PC-9 (cell line): ENCODE data around the gene PARVG. TPM values are rescaled to one million over a fixed set of nuclear protein-coding genes. Genes with fewer than 3 reads are reported as not detected.

Experiments used
- BruUV-seq: library from RNA; stranded (reverse); fragments of 400-500 nt; replicated peaks from 2 replicates; lab custom pipeline; 2021; lab: Mats Ljungman, UMichigan
- CTCF ChIA-PET: fragments of 300-600 bp; sonication (Branson Sonifier 250); formaldehyde crosslinking; loops from one replicate; lab custom pipeline; 2022; ENCODE audit warnings: antibody characterized with exemption; lab: Charles Lee
- POLR2A ChIA-PET: fragments of 300-600 bp; sonication (Branson Sonifier 250); formaldehyde crosslinking; loops from one replicate; lab custom pipeline; 2022; ENCODE audit warnings: antibody characterized with exemption; ENCODE audit not compliant: unreplicated experiment; lab: Charles Lee
- DNase-seq, 2 experiments: peaks; one replicate each; pipeline versions ENCODE4 v3.0.0 to v3.0.0-alpha.2; 2015 to 2022; ENCODE audit warnings: mixed read lengths in 1 of 2
- H2AFZ ChIP-seq: fragments of 200-600 bp; sonication (generic); 2 replicates; pipeline ENCODE4 v1.8.1; 2017; ENCODE audit warnings: antibody characterized with exemption
- H3F3A ChIP-seq: fragments of 200-600 bp; sonication (generic); 2 replicates; pipeline ENCODE4 v1.8.1; 2017; ENCODE audit warnings: antibody characterized with exemption, mild to moderate bottlenecking, low read depth; ENCODE audit not compliant: insufficient read depth
- H3K27ac ChIP-seq: fragments of 200-600 bp; sonication (generic); 2 replicates; pipeline ENCODE4 v1.6.1; 2016; ENCODE audit warnings: mixed run types
- H3K27me3 ChIP-seq: fragments of 200-600 bp; sonication (generic); 2 replicates; pipeline ENCODE4 v1.6.1; 2016; ENCODE audit warnings: low read depth, mixed run types; ENCODE audit not compliant: insufficient read depth
- H3K36me3 ChIP-seq: fragments of 200-600 bp; sonication (generic); 2 replicates; pipeline ENCODE4 v1.6.1; 2016; ENCODE audit warnings: low read depth, mixed run types
- H3K4me1 ChIP-seq: fragments of 200-600 bp; sonication (generic); replicated peaks from 2 replicates; pipeline ENCODE4 v1.6.1; 2016; ENCODE audit warnings: mixed run types; ENCODE audit not compliant: insufficient read depth
- H3K4me2 ChIP-seq: fragments of 200-600 bp; sonication (generic); 2 replicates; pipeline ENCODE4 v1.6.1; 2017; ENCODE audit warnings: mixed run types
- H3K4me3 ChIP-seq: fragments of 200-600 bp; sonication (generic); 2 replicates; pipeline ENCODE4 v1.6.1; 2016; ENCODE audit warnings: mixed run types
- H3K79me2 ChIP-seq: fragments of 200-600 bp; sonication (generic); 2 replicates; pipeline ENCODE4 v1.6.1; 2017; ENCODE audit warnings: low read depth, mixed run types
- H3K9me2 ChIP-seq: fragments of 200-600 bp; sonication (generic); 2 replicates; pipeline ENCODE4 v1.8.1; 2017; ENCODE audit warnings: mild to moderate bottlenecking; ENCODE audit not compliant: insufficient read depth
- H3K9me3 ChIP-seq: fragments of 200-600 bp; sonication (generic); 2 replicates; pipeline ENCODE4 v1.8.1; 2016; ENCODE audit warnings: low read depth; ENCODE audit not compliant: insufficient read depth
- H4K20me1 ChIP-seq: fragments of 200-600 bp; sonication (generic); 2 replicates; pipeline ENCODE4 v1.8.1; 2017; ENCODE audit not compliant: insufficient read depth
- EZH2 ChIP-seq: fragments of 200-600 bp; sonication (generic); IDR thresholded peaks from 2 replicates; pipeline ENCODE4 v1.8.0; 2017; ENCODE audit warnings: antibody characterized with exemption, low read depth
- intact Hi-C: fragments of 100-400 bp; cut with micrococcal nuclease; formaldehyde crosslinking; loops from one replicate; pipeline ENCODE4 v1.10.0; 2022; ENCODE audit not compliant: unreplicated experiment
- total RNA-seq: library from RNA; stranded (reverse); gene quantifications from 2 replicates; pipeline ENCODE4 v1.2.3, GENCODE V29; 2021
- TF ChIP-seq, protein P1 (sequence below): fragments of 200-600 bp; sonication (generic); conservative IDR thresholded peaks from 2 replicates; pipeline ENCODE4 v1.6.1; 2017; ENCODE audit warnings: mixed run types, antibody characterized with exemption, mild to moderate bottlenecking, moderate library complexity

The PARVG gene
- total RNA-seq, 1 experiment from 2014 or later = not detected

DNA sequence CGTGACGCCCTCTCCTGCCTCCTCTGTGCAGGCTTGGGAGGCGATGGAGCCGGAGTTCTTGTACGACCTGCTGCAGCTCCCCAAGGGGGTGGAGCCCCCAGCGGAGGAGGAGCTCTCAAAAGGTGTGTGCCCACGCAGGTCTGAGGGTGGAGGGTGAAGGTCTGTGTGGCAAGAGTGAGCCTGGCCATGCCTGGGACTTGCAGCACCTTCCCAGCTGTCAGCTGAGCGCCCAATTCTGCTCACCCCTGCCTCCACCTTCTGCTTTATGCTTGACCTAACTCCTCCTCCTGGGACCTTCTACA is 2.5 kb downstream of the PARVG start:
- Histone ChIP-seq H3K4me1 (no peaks in the 10 kb centered on the region), H3K27ac (no peak overlapping the region), H3K36me3 (no peaks in the 10 kb centered on the region), H3K27me3 (peaks cover 70% of the 10 kb centered on the region), H3K4me3 (no peak overlapping the region), H2AFZ (no peak overlapping the region), H3K4me2 (no peak overlapping the region), H3K9me2 (no peaks in the 10 kb centered on the region), H4K20me1 (peaks cover 2% of the 10 kb centered on the region; the same call in 1 of the 2 replicates), H3K79me2 (no peaks in the 10 kb centered on the region), H3K9me3 (no peaks in the 10 kb centered on the region), H3F3A (no peaks in the 10 kb centered on the region)
- intact Hi-C loops = no loop called here
- CTCF ChIA-PET = no interaction called here
- TF ChIP-seq EZH2 = no peak
- TF ChIP-seq, protein P1, sequence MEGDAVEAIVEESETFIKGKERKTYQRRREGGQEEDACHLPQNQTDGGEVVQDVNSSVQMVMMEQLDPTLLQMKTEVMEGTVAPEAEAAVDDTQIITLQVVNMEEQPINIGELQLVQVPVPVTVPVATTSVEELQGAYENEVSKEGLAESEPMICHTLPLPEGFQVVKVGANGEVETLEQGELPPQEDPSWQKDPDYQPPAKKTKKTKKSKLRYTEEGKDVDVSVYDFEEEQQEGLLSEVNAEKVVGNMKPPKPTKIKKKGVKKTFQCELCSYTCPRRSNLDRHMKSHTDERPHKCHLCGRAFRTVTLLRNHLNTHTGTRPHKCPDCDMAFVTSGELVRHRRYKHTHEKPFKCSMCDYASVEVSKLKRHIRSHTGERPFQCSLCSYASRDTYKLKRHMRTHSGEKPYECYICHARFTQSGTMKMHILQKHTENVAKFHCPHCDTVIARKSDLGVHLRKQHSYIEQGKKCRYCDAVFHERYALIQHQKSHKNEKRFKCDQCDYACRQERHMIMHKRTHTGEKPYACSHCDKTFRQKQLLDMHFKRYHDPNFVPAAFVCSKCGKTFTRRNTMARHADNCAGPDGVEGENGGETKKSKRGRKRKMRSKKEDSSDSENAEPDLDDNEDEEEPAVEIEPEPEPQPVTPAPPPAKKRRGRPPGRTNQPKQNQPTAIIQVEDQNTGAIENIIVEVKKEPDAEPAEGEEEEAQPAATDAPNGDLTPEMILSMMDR = no peak
- no TSS peak for BruUV-seq
- no peak for DNase-seq
- POLR2A ChIA-PET = no interaction called here

DNA sequence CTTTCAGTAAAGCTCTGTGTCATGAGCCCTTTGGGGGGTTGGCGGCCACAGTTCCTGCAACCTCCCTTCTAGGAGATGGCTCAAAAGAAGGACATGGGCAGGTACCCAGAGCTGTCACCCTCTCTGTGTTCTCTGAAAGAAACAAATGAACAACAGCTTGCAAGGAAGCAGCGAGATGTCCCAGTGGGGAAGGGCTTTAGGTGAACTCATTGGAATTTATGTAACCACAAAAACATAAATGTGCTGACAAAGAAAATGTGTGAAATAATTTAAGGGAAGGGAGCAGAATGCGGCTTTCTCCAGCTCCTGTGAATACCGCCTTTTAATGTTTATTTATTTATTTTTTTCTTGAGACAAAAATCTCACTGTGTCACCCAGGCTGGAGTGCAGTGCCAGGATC is 3.3 kb downstream of the PARVG start:
- H3K36me3 ChIP-seq = no peaks in the 10 kb centered on the region
- H3K4me3 ChIP-seq = no peak overlapping the region
- intact Hi-C loops = no loop called here
- no peak overlapping the region for H3K27ac ChIP-seq
- no peak overlapping the region for H2AFZ ChIP-seq
- no peaks in the 10 kb centered on the region for H3K79me2 ChIP-seq
- TF ChIP-seq, protein P1 = no peak
- TF ChIP-seq EZH2 = no peak
- H3K4me1 ChIP-seq = no peaks in the 10 kb centered on the region
- H4K20me1 ChIP-seq = peaks cover 4% of the 10 kb centered on the region; the same call in 1 of the 2 replicates
- BruUV-seq = no TSS peak
- H3K9me3 ChIP-seq = no peaks in the 10 kb centered on the region
- peaks cover 77% of the 10 kb centered on the region for H3K27me3 ChIP-seq
- no peak overlapping the region for H3K4me2 ChIP-seq
- CTCF ChIA-PET = no interaction called here
- no peak for DNase-seq
- no peaks in the 10 kb centered on the region for H3F3A ChIP-seq
- no peaks in the 10 kb centered on the region for H3K9me2 ChIP-seq
- POLR2A ChIA-PET = no interaction called here

GRCh38 chr22:44185237-44186120 is 4.8 kb downstream of the PARVG start:
- no TSS peak for BruUV-seq
- peaks cover 4% of the 10 kb centered on the region; the same call in 1 of the 2 replicates for H4K20me1 ChIP-seq
- H3K4me1 ChIP-seq = no peaks in the 10 kb centered on the region
- intact Hi-C loops = no loop called here
- H3K79me2 ChIP-seq = no peaks in the 10 kb centered on the region
- no peaks in the 10 kb centered on the region for H3K9me3 ChIP-seq
- no peak overlapping the region for H3K27ac ChIP-seq
- no peak for TF ChIP-seq EZH2
- TF ChIP-seq, protein P1 = no peak
- H3K4me3 ChIP-seq = no peak overlapping the region
- CTCF ChIA-PET = no interaction called here
- H3K4me2 ChIP-seq = no peak overlapping the region
- H3K36me3 ChIP-seq = no peaks in the 10 kb centered on the region
- H2AFZ ChIP-seq = no peak overlapping the region
- H3F3A ChIP-seq = no peaks in the 10 kb centered on the region
- DNase-seq = no peak
- POLR2A ChIA-PET = interaction anchor here (0.6 kb wide), 1 partner anchor 298 kb away, joined by 8 read pairs; no protein-coding TSS in a partner anchor
- no peaks in the 10 kb centered on the region for H3K9me2 ChIP-seq
- H3K27me3 ChIP-seq = peaks cover 67% of the 10 kb centered on the region
